BE2C (cell line): ENCODE results near the gene HLA-DRB5.
"Not testable (repeated sequence)": the region's sequence is repeated elsewhere in the genome, so short reads cannot be mapped to it uniquely, and the experiment has no call there.

Source experiments
- DNase-seq: peaks from one replicate; pipeline ENCODE4 v3.0.0-alpha.2; 2020
- H3K27me3 ChIP-seq: fragments of 250-450 bp; sonication (Bioruptor Pico); 2 replicates; pipeline ENCODE4 v1.5.1; 2020; ENCODE audit warnings: mild to moderate bottlenecking
- H3K36me3 ChIP-seq: fragments of 250-450 bp; sonication (Bioruptor Pico); 2 replicates; pipeline ENCODE4 v1.5.1; 2020; ENCODE audit warnings: mild to moderate bottlenecking
- H3K4me1 ChIP-seq: fragments of 250-450 bp; sonication (Bioruptor Pico); 2 replicates; pipeline ENCODE4 v1.5.1; 2020
- H3K4me3 ChIP-seq: 2 replicates; pipeline ENCODE4 v1.5.1; 2011; ENCODE audit warnings: low read depth, low read length
- H3K9me3 ChIP-seq: fragments of 250-450 bp; sonication (Bioruptor Pico); 2 replicates; pipeline ENCODE4 v1.5.1; 2020
- TF ChIP-seq, protein P1 (sequence below): IDR thresholded peaks from 2 replicates; pipeline ENCODE4 v1.5.1; 2012; ENCODE audit warnings: mild to moderate bottlenecking, low read depth, low read length

Gene HLA-DRB5

GRCh38 chr6:32553037-32553742, 23.1 kb upstream of the HLA-DRB5 start:
- H3K4me3 ChIP-seq = no peak overlapping the region
- H3K4me1 ChIP-seq = no peaks in the 10 kb centered on the region
- H3K36me3 ChIP-seq = no peaks in the 10 kb centered on the region
- peaks cover 5% of the 10 kb centered on the region; the same call in 1 of the 2 replicates for H3K27me3 ChIP-seq
- H3K9me3 ChIP-seq = no peaks in the 10 kb centered on the region
- TF ChIP-seq, protein P1, sequence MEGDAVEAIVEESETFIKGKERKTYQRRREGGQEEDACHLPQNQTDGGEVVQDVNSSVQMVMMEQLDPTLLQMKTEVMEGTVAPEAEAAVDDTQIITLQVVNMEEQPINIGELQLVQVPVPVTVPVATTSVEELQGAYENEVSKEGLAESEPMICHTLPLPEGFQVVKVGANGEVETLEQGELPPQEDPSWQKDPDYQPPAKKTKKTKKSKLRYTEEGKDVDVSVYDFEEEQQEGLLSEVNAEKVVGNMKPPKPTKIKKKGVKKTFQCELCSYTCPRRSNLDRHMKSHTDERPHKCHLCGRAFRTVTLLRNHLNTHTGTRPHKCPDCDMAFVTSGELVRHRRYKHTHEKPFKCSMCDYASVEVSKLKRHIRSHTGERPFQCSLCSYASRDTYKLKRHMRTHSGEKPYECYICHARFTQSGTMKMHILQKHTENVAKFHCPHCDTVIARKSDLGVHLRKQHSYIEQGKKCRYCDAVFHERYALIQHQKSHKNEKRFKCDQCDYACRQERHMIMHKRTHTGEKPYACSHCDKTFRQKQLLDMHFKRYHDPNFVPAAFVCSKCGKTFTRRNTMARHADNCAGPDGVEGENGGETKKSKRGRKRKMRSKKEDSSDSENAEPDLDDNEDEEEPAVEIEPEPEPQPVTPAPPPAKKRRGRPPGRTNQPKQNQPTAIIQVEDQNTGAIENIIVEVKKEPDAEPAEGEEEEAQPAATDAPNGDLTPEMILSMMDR = no peak
- no peak for DNase-seq

DNA sequence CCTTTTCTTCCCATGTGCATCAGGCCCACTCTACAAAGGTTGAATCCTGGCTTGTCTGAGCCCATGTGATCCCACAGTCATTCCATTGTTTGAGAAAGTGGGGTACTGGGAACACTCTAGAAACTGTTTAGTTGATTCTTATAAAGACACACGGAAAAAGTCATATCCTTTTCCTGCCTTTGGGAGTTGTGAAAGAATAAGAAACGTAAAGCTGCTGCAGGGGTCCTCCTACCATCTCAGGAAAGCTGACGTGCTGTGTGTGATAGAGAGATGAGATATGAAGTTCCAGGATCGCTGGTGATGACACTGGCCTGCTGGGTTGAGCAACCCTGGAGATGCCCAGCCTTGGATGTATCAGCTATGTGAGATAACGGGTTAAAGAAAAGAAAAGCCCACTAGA, 21.3 kb upstream of the HLA-DRB5 start:
- Histone ChIP-seq H3K36me3 (no peaks in the 10 kb centered on the region), H3K4me3 (no peak overlapping the region), H3K27me3 (no peaks in the 10 kb centered on the region), H3K4me1 (no peaks in the 10 kb centered on the region), H3K9me3 (no peaks in the 10 kb centered on the region)
- TF ChIP-seq, protein P1 = no peak
- no peak for DNase-seq

DNA sequence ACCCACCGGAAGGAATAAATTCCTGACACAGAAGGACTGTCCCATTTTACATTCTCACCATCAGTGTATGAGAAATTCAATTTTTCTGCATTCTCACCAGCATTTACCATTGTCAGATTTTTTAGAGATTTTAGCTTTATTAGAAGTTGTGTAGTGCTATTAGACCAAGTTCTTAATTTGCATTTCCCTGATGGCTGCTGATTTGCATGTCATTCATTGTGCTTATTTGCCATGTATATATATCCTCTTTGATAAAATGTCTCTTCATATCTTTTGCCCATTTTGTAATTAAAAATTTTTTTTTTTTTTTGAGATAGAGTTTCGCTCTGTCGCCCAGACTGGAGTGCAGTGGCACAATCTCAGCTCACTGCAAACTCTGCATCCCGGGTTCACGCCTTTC, 9.8 kb upstream of the HLA-DRB5 start:
- TF ChIP-seq, protein P1 = no peak
- H3K27me3 ChIP-seq = peaks cover 6% of the 10 kb centered on the region; the same call in 1 of the 2 replicates
- no peaks in the 10 kb centered on the region for H3K4me1 ChIP-seq
- DNase-seq = no peak
- H3K36me3 ChIP-seq = no peaks in the 10 kb centered on the region
- no peak overlapping the region for H3K4me3 ChIP-seq
- H3K9me3 ChIP-seq = no peaks in the 10 kb centered on the region

GRCh38 chr6:32530431-32530793, 325 bp upstream of the HLA-DRB5 start:
- H3K36me3 ChIP-seq, DNase-seq, H3K27me3 ChIP-seq, H3K4me1 ChIP-seq, H3K9me3 ChIP-seq, H3K4me3 ChIP-seq: not testable (repeated sequence)

GRCh38 chr6:32522302-32523047, 7.6 kb downstream of the HLA-DRB5 start:
- peaks cover 6% of the 10 kb centered on the region; the same call in 1 of the 2 replicates for H3K27me3 ChIP-seq
- TF ChIP-seq, protein P1 = no peak
- peaks cover 6% of the 10 kb centered on the region; the same call in 1 of the 2 replicates for H3K4me1 ChIP-seq
- no peaks in the 10 kb centered on the region for H3K9me3 ChIP-seq
- H3K4me3 ChIP-seq = peak overlapping the region; percentile 36
- no peak for DNase-seq
- H3K36me3 ChIP-seq = no peaks in the 10 kb centered on the region

GRCh38 chr6:32519910-32520258, 10.2 kb downstream of the HLA-DRB5 start:
- Histone ChIP-seq H3K4me3 (no peak overlapping the region), H3K4me1 (peaks cover 7% of the 10 kb centered on the region; the same call in 1 of the 2 replicates), H3K27me3 (peaks cover 6% of the 10 kb centered on the region; the same call in 1 of the 2 replicates), H3K9me3 (no peaks in the 10 kb centered on the region), H3K36me3 (no peaks in the 10 kb centered on the region)
- DNase-seq = no peak
- TF ChIP-seq, protein P1 = no peak
